ENCODE measurements around the gene SLC45A3.

GRCh38 chr1:205715628-205716027 lies 35.3 kb upstream of the SLC45A3 start:
- TF ChIP-seq, protein P1, sequence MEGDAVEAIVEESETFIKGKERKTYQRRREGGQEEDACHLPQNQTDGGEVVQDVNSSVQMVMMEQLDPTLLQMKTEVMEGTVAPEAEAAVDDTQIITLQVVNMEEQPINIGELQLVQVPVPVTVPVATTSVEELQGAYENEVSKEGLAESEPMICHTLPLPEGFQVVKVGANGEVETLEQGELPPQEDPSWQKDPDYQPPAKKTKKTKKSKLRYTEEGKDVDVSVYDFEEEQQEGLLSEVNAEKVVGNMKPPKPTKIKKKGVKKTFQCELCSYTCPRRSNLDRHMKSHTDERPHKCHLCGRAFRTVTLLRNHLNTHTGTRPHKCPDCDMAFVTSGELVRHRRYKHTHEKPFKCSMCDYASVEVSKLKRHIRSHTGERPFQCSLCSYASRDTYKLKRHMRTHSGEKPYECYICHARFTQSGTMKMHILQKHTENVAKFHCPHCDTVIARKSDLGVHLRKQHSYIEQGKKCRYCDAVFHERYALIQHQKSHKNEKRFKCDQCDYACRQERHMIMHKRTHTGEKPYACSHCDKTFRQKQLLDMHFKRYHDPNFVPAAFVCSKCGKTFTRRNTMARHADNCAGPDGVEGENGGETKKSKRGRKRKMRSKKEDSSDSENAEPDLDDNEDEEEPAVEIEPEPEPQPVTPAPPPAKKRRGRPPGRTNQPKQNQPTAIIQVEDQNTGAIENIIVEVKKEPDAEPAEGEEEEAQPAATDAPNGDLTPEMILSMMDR (IDR thresholded peaks at IDR 0.05; ENCODE audit: poor library complexity, severe bottlenecking), result no peak
- no peak for TF ChIP-seq TAF1 (IDR thresholded peaks at IDR 0.05; ENCODE audit: low read depth)
- no peak for TF ChIP-seq MXI1 (conservative IDR thresholded peaks at IDR 0.05; ENCODE audit: poor library complexity, severe bottlenecking)
- TF ChIP-seq, protein P2, sequence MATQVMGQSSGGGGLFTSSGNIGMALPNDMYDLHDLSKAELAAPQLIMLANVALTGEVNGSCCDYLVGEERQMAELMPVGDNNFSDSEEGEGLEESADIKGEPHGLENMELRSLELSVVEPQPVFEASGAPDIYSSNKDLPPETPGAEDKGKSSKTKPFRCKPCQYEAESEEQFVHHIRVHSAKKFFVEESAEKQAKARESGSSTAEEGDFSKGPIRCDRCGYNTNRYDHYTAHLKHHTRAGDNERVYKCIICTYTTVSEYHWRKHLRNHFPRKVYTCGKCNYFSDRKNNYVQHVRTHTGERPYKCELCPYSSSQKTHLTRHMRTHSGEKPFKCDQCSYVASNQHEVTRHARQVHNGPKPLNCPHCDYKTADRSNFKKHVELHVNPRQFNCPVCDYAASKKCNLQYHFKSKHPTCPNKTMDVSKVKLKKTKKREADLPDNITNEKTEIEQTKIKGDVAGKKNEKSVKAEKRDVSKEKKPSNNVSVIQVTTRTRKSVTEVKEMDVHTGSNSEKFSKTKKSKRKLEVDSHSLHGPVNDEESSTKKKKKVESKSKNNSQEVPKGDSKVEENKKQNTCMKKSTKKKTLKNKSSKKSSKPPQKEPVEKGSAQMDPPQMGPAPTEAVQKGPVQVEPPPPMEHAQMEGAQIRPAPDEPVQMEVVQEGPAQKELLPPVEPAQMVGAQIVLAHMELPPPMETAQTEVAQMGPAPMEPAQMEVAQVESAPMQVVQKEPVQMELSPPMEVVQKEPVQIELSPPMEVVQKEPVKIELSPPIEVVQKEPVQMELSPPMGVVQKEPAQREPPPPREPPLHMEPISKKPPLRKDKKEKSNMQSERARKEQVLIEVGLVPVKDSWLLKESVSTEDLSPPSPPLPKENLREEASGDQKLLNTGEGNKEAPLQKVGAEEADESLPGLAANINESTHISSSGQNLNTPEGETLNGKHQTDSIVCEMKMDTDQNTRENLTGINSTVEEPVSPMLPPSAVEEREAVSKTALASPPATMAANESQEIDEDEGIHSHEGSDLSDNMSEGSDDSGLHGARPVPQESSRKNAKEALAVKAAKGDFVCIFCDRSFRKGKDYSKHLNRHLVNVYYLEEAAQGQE (IDR thresholded peaks at IDR 0.05; ENCODE audit: borderline replicate concordance), result no peak
